ENCODE data around the gene CFAP161. TPM values are rescaled to one million over a fixed set of nuclear protein-coding genes. Genes with fewer than 3 reads are reported as not detected.

Gene CFAP161
- 1 to 10 TPM; 4.6 to 8.7 TPM for total RNA-seq
- polyA plus RNA-seq (ENCODE audit: insufficient read depth, low read depth, low replicate concordance) = 19.7 TPM
- long read RNA-seq, donor 1 = 0 reads
- long read RNA-seq, donor 2 = 0 reads

GRCh38 chr15:81133782-81134461 lies at the start of gene CFAP161:
Gene CFAP161 (plus strand): TSS chr15:81134270. CDS start chr15:81134330, 60 bp downstream.
- H3K4me3 ChIP-seq = peak within 1 kb of the TSS; percentile 10 to 50
- WGBS, 2 donors = 5 to 8% methylated on average over 33 of the region's 33 CpGs
- no peaks in the 10 kb centered on the region for H3K36me3 ChIP-seq (ENCODE audit: low read depth, missing control alignments)
- no peak for TF ChIP-seq POLR2A (IDR thresholded peaks at IDR 0.05)
- peak in 2 of 3 experiments; percentile 29 to 41 for TF ChIP-seq CTCF (IDR thresholded peaks at IDR 0.05)
- no peaks in the 10 kb centered on the region for H3K27me3 ChIP-seq
- intact Hi-C loops (cut with DNase I; ENCODE audit: low total_unique reads) = no loop called here
- no peaks in the 10 kb centered on the region for H3K9me3 ChIP-seq
- H3K27ac ChIP-seq = no peak within 1 kb of the TSS
- no peaks in the 10 kb centered on the region for H3K4me1 ChIP-seq
- DNase-seq = peak; percentile 95

GRCh38 chr15:81084716-81085115 lies 49.4 kb upstream of the CFAP161 start:
- Histone ChIP-seq H3K27me3 (no peaks in the 10 kb centered on the region), H3K9me3 (no peaks in the 10 kb centered on the region), H3K27ac (no peak overlapping the region), H3K36me3 (ENCODE audit: low read depth, missing control alignments) (no peaks in the 10 kb centered on the region), H3K4me1 (no peaks in the 10 kb centered on the region), H3K4me3 (no peak overlapping the region)
- no peak for DNase-seq
- intact Hi-C loops (cut with DNase I; ENCODE audit: low total_unique reads) = no loop called here
- no peak for TF ChIP-seq CTCF (IDR thresholded peaks at IDR 0.05)
- TF ChIP-seq POLR2A (IDR thresholded peaks at IDR 0.05) = no peak
- 93 to 98% methylated on average over 4 of the region's 4 CpGs for WGBS, 2 donors

DNA sequence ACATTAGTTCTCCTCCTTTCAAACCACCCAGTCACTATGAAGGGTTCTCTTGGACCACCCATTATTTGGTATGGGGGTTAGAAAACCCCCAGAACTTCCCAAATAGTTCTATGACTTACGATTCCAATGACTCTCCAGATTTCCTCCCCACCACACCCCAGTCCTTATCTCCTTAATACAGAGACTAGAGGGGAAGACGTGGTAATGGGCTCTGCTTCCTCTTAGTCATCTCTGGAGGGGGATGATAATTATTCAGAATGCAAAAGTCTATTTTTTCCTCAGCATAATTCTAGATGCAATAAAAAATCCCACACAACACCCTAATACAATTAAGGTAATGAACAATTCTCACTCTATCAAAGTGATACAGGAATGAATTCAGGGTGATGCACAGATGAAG lies 48.9 kb upstream of the CFAP161 start:
- TF ChIP-seq CTCF (IDR thresholded peaks at IDR 0.05) (no peak), POLR2A (IDR thresholded peaks at IDR 0.05) (no peak)
- no peak for DNase-seq
- H3K36me3 ChIP-seq (ENCODE audit: low read depth, missing control alignments) = no peaks in the 10 kb centered on the region
- no peak overlapping the region for H3K4me3 ChIP-seq
- H3K27me3 ChIP-seq = no peaks in the 10 kb centered on the region
- no peaks in the 10 kb centered on the region for H3K4me1 ChIP-seq
- 76 to 78% methylated on average over 2 of the region's 2 CpGs for WGBS, 2 donors
- H3K9me3 ChIP-seq = no peaks in the 10 kb centered on the region
- intact Hi-C loops (cut with DNase I; ENCODE audit: low total_unique reads) = no loop called here
- no peak overlapping the region for H3K27ac ChIP-seq

- no peak overlapping the region for H3K4me3 ChIP-seq
- intact Hi-C loops (cut with DNase I; ENCODE audit: low total_unique reads) = no loop called here
- no peak for DNase-seq
- WGBS, 2 donors = 86 to 93% methylated on average over 5 of the region's 5 CpGs
- H3K27me3 ChIP-seq = no peaks in the 10 kb centered on the region
- no peaks in the 10 kb centered on the region for H3K4me1 ChIP-seq
- no peak overlapping the region for H3K27ac ChIP-seq
- TF ChIP-seq POLR2A (IDR thresholded peaks at IDR 0.05) = no peak
- TF ChIP-seq CTCF (IDR thresholded peaks at IDR 0.05) = no peak
- no peaks in the 10 kb centered on the region for H3K9me3 ChIP-seq
- H3K36me3 ChIP-seq (ENCODE audit: low read depth, missing control alignments) = no peaks in the 10 kb centered on the region
These were observed 48.2 kb upstream of the CFAP161 start for GRCh38 chr15:81085898-81086297.

DNA sequence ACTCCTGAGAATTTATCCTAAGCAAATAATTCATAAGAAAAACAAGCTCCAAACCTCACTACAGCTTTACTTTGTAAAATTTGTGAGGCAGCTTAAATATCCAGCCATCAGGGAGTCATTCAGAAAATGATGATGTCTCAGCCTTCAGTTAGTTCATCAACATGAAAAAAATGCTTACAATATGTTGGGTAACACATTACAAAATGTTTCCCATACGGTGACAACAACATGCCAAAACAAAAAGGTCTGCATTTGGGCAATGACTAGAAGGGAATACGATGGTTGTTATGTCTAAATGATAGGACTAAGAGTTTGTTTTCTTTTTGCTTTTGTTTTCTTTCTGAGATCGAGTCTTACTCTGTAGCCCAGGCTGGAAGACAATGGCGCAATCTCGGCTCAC lies 47.0 kb upstream of the CFAP161 start:
- TF ChIP-seq POLR2A (IDR thresholded peaks at IDR 0.05) (no peak), CTCF (IDR thresholded peaks at IDR 0.05) (no peak)
- Histone ChIP-seq H3K9me3 (no peaks in the 10 kb centered on the region), H3K27ac (no peak overlapping the region), H3K36me3 (ENCODE audit: low read depth, missing control alignments) (no peaks in the 10 kb centered on the region), H3K4me3 (no peak overlapping the region), H3K4me1 (peaks cover 4% of the 10 kb centered on the region), H3K27me3 (no peaks in the 10 kb centered on the region)
- no peak for DNase-seq
- intact Hi-C loops (cut with DNase I; ENCODE audit: low total_unique reads) = no loop called here
- 73 to 76% methylated on average over 5 of the region's 5 CpGs for WGBS, 2 donors
